Measurements from ENCODE around the gene ADCY9.

The ADCY9 gene

GRCh38 chr16:4067262-4068001 lies 48.8 kb downstream of the ADCY9 start:
- no peak for TF ChIP-seq CTCF (IDR thresholded peaks at IDR 0.05; ENCODE audit: insufficient read depth, low read length, missing control alignments)
- CTCF ChIA-PET: interaction anchor here (1.0 to 1.7 kb wide), 3 partner anchors 9 to 187 kb away, joined by 3 to 5 read pairs (median 4); no protein-coding TSS in a partner anchor
- DNase-seq (ENCODE audit: low read depth, low spot score): no peak
- H3K4me3 ChIP-seq (ENCODE audit: low read depth, low read length): no peak overlapping the region
- POLR2A ChIA-PET: no interaction called here

- ChIA-PET POLR2A (no interaction called here), CTCF (interaction anchor here (0.8 kb wide), 1 partner anchor 196 kb away, joined by 3 read pairs; no protein-coding TSS in a partner anchor)
- H3K4me3 ChIP-seq (ENCODE audit: low read depth, low read length): no peak overlapping the region
- no peak for DNase-seq (ENCODE audit: low read depth, low spot score)
- TF ChIP-seq CTCF (IDR thresholded peaks at IDR 0.05; ENCODE audit: insufficient read depth, low read length, missing control alignments): no peak
Measured at GRCh38 chr16:4064950-4065352, 51.3 kb downstream of the ADCY9 start.

- no peak for DNase-seq (ENCODE audit: low read depth, low spot score)
- TF ChIP-seq CTCF (IDR thresholded peaks at IDR 0.05; ENCODE audit: insufficient read depth, low read length, missing control alignments): no peak
- no peak overlapping the region for H3K4me3 ChIP-seq (ENCODE audit: low read depth, low read length)
- CTCF ChIA-PET: no interaction called here
- POLR2A ChIA-PET: no interaction called here
Measured at GRCh38 chr16:4062212-4062802, 53.9 kb downstream of the ADCY9 start.

- CTCF ChIA-PET: interaction anchor here (0.7 kb wide), 1 partner anchor 20 kb away, joined by 3 read pairs; no protein-coding TSS in a partner anchor
- DNase-seq (ENCODE audit: low read depth, low spot score): no peak
- POLR2A ChIA-PET: no interaction called here
- no peak overlapping the region for H3K4me3 ChIP-seq (ENCODE audit: low read depth, low read length)
- no peak for TF ChIP-seq CTCF (IDR thresholded peaks at IDR 0.05; ENCODE audit: insufficient read depth, low read length, missing control alignments)
Measured at GRCh38 chr16:4060823-4061222, 55.4 kb downstream of the ADCY9 start.

GRCh38 chr16:4060009-4060408 lies 56.2 kb downstream of the ADCY9 start:
- TF ChIP-seq CTCF (IDR thresholded peaks at IDR 0.05; ENCODE audit: insufficient read depth, low read length, missing control alignments): no peak
- ChIA-PET POLR2A (no interaction called here), CTCF (no interaction called here)
- no peak for DNase-seq (ENCODE audit: low read depth, low spot score)
- H3K4me3 ChIP-seq (ENCODE audit: low read depth, low read length): no peak overlapping the region

- no peak for DNase-seq (ENCODE audit: low read depth, low spot score)
- no peak for TF ChIP-seq CTCF (IDR thresholded peaks at IDR 0.05; ENCODE audit: insufficient read depth, low read length, missing control alignments)
- no peak overlapping the region for H3K4me3 ChIP-seq (ENCODE audit: low read depth, low read length)
- CTCF ChIA-PET: interaction anchor here (1.0 kb wide), 1 partner anchor 9 kb away, joined by 5 read pairs; no protein-coding TSS in a partner anchor
- POLR2A ChIA-PET: no interaction called here
Measured at GRCh38 chr16:4058386-4058785, 57.9 kb downstream of the ADCY9 start.
